Cardiac muscle cell (in vitro differentiated cells and primary cell): ENCODE measurements around the gene DOK3. TPM values are rescaled to one million over a fixed set of nuclear protein-coding genes. Genes with fewer than 3 reads are reported as not detected.

ENCODE experiments used
- DNase-seq, 2 donors: peaks; one replicate each; pipeline versions ENCODE4 v3.0.0 to v3.0.0-alpha.2; 2010 to 2017; ENCODE audit warnings: low read depth in 1 of 2, low spot score in 1 of 2
- H3K27ac ChIP-seq: fragments of 200-600 bp; sonication (generic); 2 replicates; pipeline ENCODE4 v1.5.1; 2016
- H3K27me3 ChIP-seq: fragments of 200-600 bp; sonication (generic); 2 replicates; pipeline ENCODE4 v1.6.0; 2016; ENCODE audit warnings: control low read depth
- H3K36me3 ChIP-seq: fragments of 200-600 bp; sonication (generic); 2 replicates; pipeline ENCODE4 v1.5.1; 2016; ENCODE audit warnings: control low read depth
- H3K4me1 ChIP-seq: fragments of 200-600 bp; sonication (generic); 2 replicates; pipeline ENCODE4 v1.8.1; 2017; ENCODE audit warnings: low read depth, mild to moderate bottlenecking, mixed run types
- H3K4me3 ChIP-seq: fragments of 200-600 bp; sonication (generic); 2 replicates; pipeline ENCODE4 v1.5.1; 2016; ENCODE audit warnings: mild to moderate bottlenecking
- H3K9me3 ChIP-seq: fragments of 200-600 bp; sonication (generic); 2 replicates; pipeline ENCODE4 v1.5.1; 2017; ENCODE audit warnings: low read depth, mild to moderate bottlenecking, control low read depth
- CTCF ChIP-seq: IDR thresholded peaks from 2 replicates; pipeline ENCODE4 v1.5.1; 2012; ENCODE audit warnings: low read depth, mild to moderate bottlenecking, low read length
- polyA plus RNA-seq: library from polyadenylated mRNA; unstranded; fragments of >200 nt; fragmentation: Nextera tagmentation; extraction: Ambion mirVana; gene quantifications from 2 replicates; pipeline ENCODE4 v1.2.1, GENCODE V29; 2016
- total RNA-seq: library from RNA; depleted of rRNA; stranded (reverse); fragments of >200 nt; gene quantifications from 2 replicates; pipeline ENCODE4 v1.2.3, GENCODE V29; 2016

The DOK3 gene
- total and polyA plus RNA-seq, 2 experiments from 2014 or later: 2.4 to 3.7 TPM

DNA sequence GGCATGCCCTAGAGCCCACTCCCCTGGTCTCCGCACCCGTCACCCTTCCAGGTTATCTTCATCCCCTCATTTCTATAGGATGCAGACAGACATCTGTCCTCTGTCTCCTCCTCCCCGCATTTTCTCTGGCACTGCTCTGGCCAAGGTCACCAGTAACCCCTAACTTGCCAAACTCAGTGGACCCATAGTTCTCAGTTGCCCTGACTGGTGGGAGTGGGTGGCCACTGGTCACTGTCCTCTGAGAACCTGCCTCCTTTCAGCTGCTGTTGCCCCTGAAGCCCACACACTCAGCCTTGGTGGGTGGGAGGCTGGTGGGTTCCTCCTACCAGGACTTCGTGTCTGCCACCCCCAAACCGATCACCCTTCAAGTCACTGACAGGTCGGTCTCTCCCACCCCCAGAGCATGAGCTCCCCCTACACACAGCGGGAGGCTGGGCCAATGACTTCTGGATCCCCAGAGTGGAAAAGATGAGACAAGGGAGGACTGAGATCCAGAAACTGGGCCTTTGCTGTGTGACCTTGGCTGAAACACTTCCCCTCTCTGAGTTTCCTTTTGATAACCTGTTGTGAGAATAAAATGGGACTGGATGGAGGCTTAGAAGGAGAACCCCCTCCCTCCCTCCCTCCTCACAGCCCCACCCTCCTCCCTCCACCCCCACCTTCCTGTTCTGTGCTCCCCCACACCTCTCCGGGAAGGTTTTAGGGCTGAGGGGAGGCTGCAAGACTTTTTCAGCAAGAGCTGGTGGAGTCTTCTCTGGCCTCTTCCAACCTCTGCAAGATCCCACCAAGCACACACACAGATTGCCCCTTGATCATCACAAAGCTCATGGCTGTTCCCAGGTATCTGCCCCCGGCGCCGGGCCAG is 33.8 kb downstream of the DOK3 start:
- DNase-seq: no peak
- Histone ChIP-seq H3K27ac (no peak overlapping the region), H3K4me3 (no peak overlapping the region), H3K27me3 (no peaks in the 10 kb centered on the region), H3K4me1 (peaks cover 17% of the 10 kb centered on the region), H3K36me3 (peaks cover 3% of the 10 kb centered on the region), H3K9me3 (no peaks in the 10 kb centered on the region)
- TF ChIP-seq CTCF: no peak

DNA sequence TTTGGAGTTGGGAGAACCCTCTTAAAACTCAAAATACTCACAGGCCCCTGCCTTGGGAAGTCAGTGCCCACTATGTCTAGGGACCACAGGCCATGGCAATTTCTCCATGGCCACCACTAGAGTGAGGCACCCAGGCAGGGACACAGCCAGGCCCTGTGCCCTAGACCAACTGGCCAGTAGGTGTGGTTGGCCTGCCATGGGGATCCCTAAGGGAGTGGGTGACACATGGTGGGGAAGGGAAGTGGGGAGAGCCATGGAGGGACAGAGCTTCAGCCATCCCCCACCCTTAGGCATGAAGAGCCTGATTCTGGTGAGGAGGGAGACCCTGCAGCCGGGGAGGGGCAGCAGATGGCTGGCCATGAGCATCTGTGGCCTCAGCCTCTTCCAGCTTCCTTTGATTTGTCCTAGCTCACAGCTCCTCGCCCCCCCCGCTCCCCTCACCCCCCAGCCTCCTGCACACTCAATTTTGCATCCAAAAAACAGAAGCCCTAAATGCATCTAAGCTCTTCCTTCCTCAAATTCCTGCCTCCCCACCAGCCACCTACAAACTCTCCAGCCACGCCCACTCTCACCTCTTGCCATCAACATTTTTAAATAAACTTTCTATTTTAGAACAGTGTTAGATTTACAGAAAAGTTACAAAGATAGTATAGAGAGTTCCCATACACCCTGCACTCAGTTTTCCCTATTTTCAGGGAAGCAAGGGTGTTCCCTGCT is 34.6 kb downstream of the DOK3 start:
- Histone ChIP-seq H3K27ac (no peak overlapping the region), H3K27me3 (no peaks in the 10 kb centered on the region), H3K4me3 (no peak overlapping the region), H3K4me1 (peaks cover 15% of the 10 kb centered on the region), H3K9me3 (no peaks in the 10 kb centered on the region), H3K36me3 (peaks cover 3% of the 10 kb centered on the region)
- TF ChIP-seq CTCF: no peak
- no peak for DNase-seq

DNA sequence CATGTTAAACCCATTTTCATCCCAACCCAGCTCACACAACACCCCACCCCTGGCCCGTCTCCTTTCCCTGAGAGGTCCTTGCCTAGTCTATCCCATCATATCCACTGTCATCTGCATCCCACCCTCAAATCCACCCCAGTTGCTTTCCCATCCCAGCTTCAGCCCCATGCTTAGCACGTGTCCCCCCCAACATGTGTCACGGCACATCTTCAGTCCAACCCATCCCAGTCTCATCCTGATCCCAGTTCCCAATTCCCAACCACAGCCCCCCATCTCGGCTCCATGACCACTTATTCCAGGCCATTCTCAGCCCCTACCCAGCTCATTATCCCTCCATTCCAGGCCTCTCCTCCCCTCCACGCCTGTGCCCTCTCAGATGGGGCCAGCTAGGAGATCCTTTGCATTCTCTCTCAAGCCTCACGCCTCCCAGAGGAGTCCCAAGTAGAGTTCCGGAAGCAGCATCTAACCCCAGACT is 35.6 kb downstream of the DOK3 start:
- H3K4me3 ChIP-seq: no peak overlapping the region
- TF ChIP-seq CTCF: no peak
- peaks cover 9% of the 10 kb centered on the region for H3K4me1 ChIP-seq

DNA sequence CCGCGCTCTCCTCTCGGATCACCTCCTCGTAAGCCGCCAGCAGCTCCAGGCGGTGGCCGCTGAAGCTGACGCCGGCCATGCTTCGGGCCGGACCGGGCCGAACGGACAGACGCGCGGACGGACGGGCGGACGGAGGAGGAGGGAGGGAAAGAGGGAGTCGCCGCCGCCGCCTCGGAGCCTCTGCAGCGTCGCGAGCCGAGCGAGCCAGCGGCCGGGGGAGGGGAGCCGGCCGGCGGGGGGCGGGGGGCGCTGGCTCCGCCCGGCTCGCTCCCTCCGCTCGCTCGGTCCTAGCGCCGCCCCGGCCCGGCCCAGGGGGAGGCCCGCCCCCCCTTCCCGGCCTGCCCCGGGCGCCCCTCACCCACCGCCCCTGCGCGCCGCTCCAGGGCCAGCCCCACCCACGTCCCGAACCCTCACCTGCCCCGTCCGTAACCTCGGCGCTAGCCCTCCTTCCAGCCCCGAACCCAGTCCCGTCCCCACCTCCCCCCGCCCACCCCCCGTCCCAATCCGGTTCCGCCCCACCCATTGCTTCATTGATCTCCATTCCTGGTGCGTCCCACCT is 36.1 kb downstream of the DOK3 start, which contains the start of gene DBN1:
Gene DBN1, minus strand, starts transcription at position 192 of the 559 bp plus-strand sequence. Its CDS starts 113 bp downstream, at position 79.
- Histone ChIP-seq H3K9me3 (no peaks in the 10 kb centered on the region), H3K36me3 (peaks cover 3% of the 10 kb centered on the region), H3K27me3 (no peaks in the 10 kb centered on the region), H3K4me1 (peaks cover 9% of the 10 kb centered on the region), H3K4me3 (peak within 1 kb of the TSS; percentile 100), H3K27ac (peak within 1 kb of the TSS; percentile 98)
- no peak for TF ChIP-seq CTCF
- peak; percentile 72 to 86 for DNase-seq

More for the DNA sequence above, 35.6 kb downstream of the DOK3 start:
- no peak for DNase-seq
- Histone ChIP-seq H3K27ac (no peak overlapping the region), H3K27me3 (no peaks in the 10 kb centered on the region), H3K36me3 (peaks cover 3% of the 10 kb centered on the region), H3K9me3 (no peaks in the 10 kb centered on the region)
